H9 (cell line): ENCODE measurements around the gene COPS8. TPM values are rescaled to one million over a fixed set of nuclear protein-coding genes. Genes with fewer than 3 reads are reported as not detected.

ENCODE experiments used
- DNase-seq: peaks from one replicate; pipeline ENCODE4 v3.0.0-alpha.2; 2017
- H2AFZ ChIP-seq: one replicate; pipeline ENCODE4 v1.6.1; 2013; ENCODE audit warnings: mild to moderate bottlenecking, low read length, control low read depth, moderate library complexity
- H2AK5ac ChIP-seq: 2 replicates; pipeline ENCODE4 v1.6.1; 2013; ENCODE audit warnings: low read length, control low read depth, mixed read lengths; ENCODE audit not compliant: insufficient read length
- H2BK120ac ChIP-seq: one replicate; pipeline ENCODE4 v1.6.1; 2013; ENCODE audit warnings: low read depth, mild to moderate bottlenecking, low read length, control low read depth, inconsistent platforms; ENCODE audit not compliant: poor library complexity, severe bottlenecking
- H2BK12ac ChIP-seq: 2 replicates; pipeline ENCODE4 v1.6.1; 2013; ENCODE audit warnings: low read length, control low read depth, mixed read lengths, low read depth; ENCODE audit not compliant: insufficient read length
- H2BK15ac ChIP-seq: 2 replicates; pipeline ENCODE4 v1.6.1; 2013; ENCODE audit warnings: low read depth, low read length, control low read depth
- H2BK20ac ChIP-seq: one replicate; pipeline ENCODE4 v1.6.1; 2013; ENCODE audit warnings: low read depth, mild to moderate bottlenecking, low read length, control low read depth, inconsistent platforms; ENCODE audit not compliant: poor library complexity, severe bottlenecking
- H2BK5ac ChIP-seq: 2 replicates; pipeline ENCODE4 v1.6.1; 2013; ENCODE audit warnings: low read length, control low read depth, mixed read lengths; ENCODE audit not compliant: insufficient read length
- H3K14ac ChIP-seq: 2 replicates; pipeline ENCODE4 v1.6.1; 2013; ENCODE audit warnings: low read length, control low read depth; ENCODE audit not compliant: insufficient read depth
- H3K18ac ChIP-seq: 2 replicates; pipeline ENCODE4 v1.6.1; 2013; ENCODE audit warnings: low read depth, mild to moderate bottlenecking, mixed read lengths, low read length, control low read depth; ENCODE audit not compliant: insufficient read length
- H3K23ac ChIP-seq: 2 replicates; pipeline ENCODE4 v1.6.1; 2013; ENCODE audit warnings: low read length, control low read depth, mixed read lengths, low read depth; ENCODE audit not compliant: insufficient read length
- H3K23me2 ChIP-seq: 2 replicates; pipeline ENCODE4 v1.6.1; 2013; ENCODE audit warnings: low read depth, mild to moderate bottlenecking, mixed read lengths, low read length, control low read depth; ENCODE audit not compliant: insufficient read length, poor library complexity, severe bottlenecking
- H3K27ac ChIP-seq: 2 replicates; pipeline ENCODE4 v1.5.1; 2013; ENCODE audit warnings: low read length, control low read depth, mixed read lengths, low read depth; ENCODE audit not compliant: insufficient read length
- H3K27me3 ChIP-seq: 2 replicates; pipeline ENCODE4 v1.6.1; 2013; ENCODE audit warnings: low read length, control low read depth, inconsistent platforms; ENCODE audit not compliant: insufficient read depth
- H3K4ac ChIP-seq: 2 replicates; pipeline ENCODE4 v1.6.1; 2013; ENCODE audit warnings: low read depth, mild to moderate bottlenecking, control low read depth, inconsistent platforms, low read length, moderate library complexity
- H3K4me1 ChIP-seq: 2 replicates; pipeline ENCODE4 v1.6.1; 2013; ENCODE audit warnings: low read length, control low read depth, inconsistent platforms; ENCODE audit not compliant: insufficient read depth
- H3K4me2 ChIP-seq: 2 replicates; pipeline ENCODE4 v1.6.1; 2013; ENCODE audit warnings: low read length, control low read depth, mixed read lengths; ENCODE audit not compliant: insufficient read length, insufficient read depth
- H3K56ac ChIP-seq: 2 replicates; pipeline ENCODE4 v1.6.1; 2013; ENCODE audit warnings: low read depth, mild to moderate bottlenecking, mixed read lengths, low read length, control low read depth; ENCODE audit not compliant: insufficient read length
- H3K79me1 ChIP-seq: 2 replicates; pipeline ENCODE4 v1.6.1; 2013; ENCODE audit warnings: low read depth, mild to moderate bottlenecking, moderate library complexity, low read length, control low read depth, inconsistent platforms; ENCODE audit not compliant: insufficient read depth, poor library complexity, severe bottlenecking
- H3K79me2 ChIP-seq: 2 replicates; pipeline ENCODE4 v1.6.1; 2013; ENCODE audit warnings: low read length, control low read depth, inconsistent platforms; ENCODE audit not compliant: insufficient read depth
- H3K9ac ChIP-seq: 2 replicates; pipeline ENCODE4 v1.6.1; 2013; ENCODE audit warnings: low read length, control low read depth, mixed read lengths; ENCODE audit not compliant: insufficient read length; ENCODE audit errors: extremely low read depth
- H3K9me3 ChIP-seq: one replicate; pipeline ENCODE4 v1.6.1; 2013; ENCODE audit warnings: low read depth, low read length, inconsistent platforms; ENCODE audit not compliant: control insufficient read depth
- H3T11ph ChIP-seq: one replicate; pipeline ENCODE4 v1.6.1; 2013; ENCODE audit warnings: mild to moderate bottlenecking, low read length, control low read depth, inconsistent platforms
- H4K20me1 ChIP-seq: one replicate; pipeline ENCODE4 v1.6.1; 2013; ENCODE audit not compliant: control insufficient read depth, insufficient read length, insufficient read depth
- H4K5ac ChIP-seq: 2 replicates; pipeline ENCODE4 v1.6.1; 2013; ENCODE audit warnings: low read depth, mild to moderate bottlenecking, mixed read lengths, low read length, control low read depth; ENCODE audit not compliant: insufficient read length
- H4K8ac ChIP-seq: replicated peaks from 2 replicates; pipeline ENCODE4 v1.6.1; 2013; ENCODE audit warnings: low read length, control low read depth, mixed read lengths, low read depth; ENCODE audit not compliant: insufficient read length
- H4K91ac ChIP-seq: 2 replicates; pipeline ENCODE4 v1.6.1; 2013; ENCODE audit warnings: low read depth, mild to moderate bottlenecking, moderate library complexity, mixed read lengths, low read length, control low read depth; ENCODE audit not compliant: insufficient read length
- H3K27ac Mint-ChIP-seq, 3 experiments: 2 replicates in 2 of 3; 3 replicates in 1 of 3; pipeline ENCODE4 v1.8.0; 2020 to 2021; ENCODE audit warnings: mixed read lengths in 3 of 3, mild to moderate bottlenecking in 1 of 3, moderate library complexity in 1 of 3
- H3K27me3 Mint-ChIP-seq: 2 replicates; pipeline ENCODE4 v1.8.0; 2021; ENCODE audit warnings: low read depth, mild to moderate bottlenecking, moderate library complexity, mixed read lengths
- H3K36me3 Mint-ChIP-seq, 3 experiments: 2 replicates in 2 of 3; 3 replicates in 1 of 3; pipeline ENCODE4 v1.8.0; 2020 to 2021; ENCODE audit warnings: low read depth in 3 of 3, mixed read lengths in 3 of 3; ENCODE audit not compliant: insufficient read depth in 1 of 3
- H3K4me1 Mint-ChIP-seq, 2 experiments: 2 replicates each; pipeline ENCODE4 v1.8.0; 2020; ENCODE audit warnings: mixed read lengths in 2 of 2
- H3K4me3 Mint-ChIP-seq, 2 experiments: 2 replicates in 1 of 2; 3 replicates in 1 of 2; pipeline ENCODE4 v1.8.0; 2020 to 2021; ENCODE audit warnings: mild to moderate bottlenecking in 2 of 2, mixed read lengths in 2 of 2, moderate library complexity in 1 of 2
- H3K9me3 Mint-ChIP-seq, 2 experiments: 2 replicates in 1 of 2; 3 replicates in 1 of 2; pipeline ENCODE4 v1.8.0; 2020; ENCODE audit warnings: mild to moderate bottlenecking in 2 of 2, mixed read lengths in 2 of 2, moderate library complexity in 1 of 2
- CTCF ChIP-seq: fragments of 200-600 bp; sonication (generic); conservative IDR thresholded peaks from 3 replicates; pipeline ENCODE4 v1.8.0; 2021; ENCODE audit warnings: antibody characterized with exemption, mild to moderate bottlenecking
- WGBS: extraction: QIAGEN DNeasy Blood & Tissue Kit; methylation state at CpG from one replicate; pipeline ENCODE4 v1.1.7; 2013; ENCODE audit warnings: missing lambda C conversion rate, low lambda C conversion rate, mixed read lengths; ENCODE audit not compliant: insufficient read length; ENCODE audit errors: extremely low coverage; 5-methylcytosine and 5-hydroxymethylcytosine counted together
- total RNA-seq: library from RNA; stranded (reverse); gene quantifications from 2 replicates; pipeline ENCODE4 v1.2.1, GENCODE V29; 2021

The COPS8 gene
- total RNA-seq, 1 experiment from 2014 or later, result 65.2 TPM

- no peak overlapping the region for H3K9ac ChIP-seq
- H3K27me3 ChIP-seq, result no peaks in the 10 kb centered on the region
- H4K91ac ChIP-seq, result no peak overlapping the region
- no peak overlapping the region for H2AFZ ChIP-seq
- no peaks in the 10 kb centered on the region; a peak in 1 of 7 replicates for H3K36me3 Mint-ChIP-seq
- no peak overlapping the region for H3K4ac ChIP-seq
- H2BK15ac ChIP-seq, result no peak overlapping the region
- H2BK120ac ChIP-seq, result no peak overlapping the region
- no peaks in the 10 kb centered on the region for H3K4me1 Mint-ChIP-seq
- no peak overlapping the region for H2BK5ac ChIP-seq
- H3K14ac ChIP-seq, result no peak overlapping the region
- WGBS, result no CpG with 5 or more reads among the region's 4 CpGs
- no peak overlapping the region for H3K27ac Mint-ChIP-seq
- H2BK12ac ChIP-seq, result no peak overlapping the region
- H4K8ac ChIP-seq, result no peak overlapping the region
- H3T11ph ChIP-seq, result no peak overlapping the region
- peaks cover 0 to 14% of the 10 kb centered on the region in 2 experiments; a peak in 3 of 5 replicates for H3K9me3 Mint-ChIP-seq
- no peak overlapping the region for H3K4me2 ChIP-seq
- H3K27ac ChIP-seq, result no peak overlapping the region
- no peaks in the 10 kb centered on the region for H3K79me1 ChIP-seq
- H3K23me2 ChIP-seq, result no peaks in the 10 kb centered on the region
- no peak overlapping the region for H3K4me3 Mint-ChIP-seq
- no peak overlapping the region for H4K5ac ChIP-seq
- H3K18ac ChIP-seq, result no peak overlapping the region
- no peaks in the 10 kb centered on the region for H3K79me2 ChIP-seq
- no peak overlapping the region for H3K23ac ChIP-seq
- no peak for TF ChIP-seq CTCF
- no peaks in the 10 kb centered on the region for H4K20me1 ChIP-seq
- H3K56ac ChIP-seq, result no peak overlapping the region
- no peaks in the 10 kb centered on the region for H3K9me3 ChIP-seq
- no peak for DNase-seq
- no peak overlapping the region for H2AK5ac ChIP-seq
- H3K4me1 ChIP-seq, result no peaks in the 10 kb centered on the region
- no peak overlapping the region for H2BK20ac ChIP-seq
- H3K27me3 Mint-ChIP-seq, result peaks cover 5% of the 10 kb centered on the region
Observed at GRCh38 chr2:237113026-237113795, 27.5 kb downstream of the COPS8 start.
